HG02970 (cell line): ENCODE measurements around the gene VILL.
"Not testable (repeated sequence)": the region's sequence is repeated elsewhere in the genome, so short reads cannot be mapped to it uniquely, and the experiment has no call there.

Source experiments
- ATAC-seq: cut with Tn5 transposase; IDR thresholded peaks from one replicate; pipeline ENCODE4 v1.9.1; 2021; ENCODE audit warnings: mild to moderate bottlenecking, moderate library complexity, moderate number of reproducible peaks; ENCODE audit not compliant: unreplicated experiment, low FRiP score

Gene VILL

GRCh38 chr3:38031022-38031994 is 40.7 kb downstream of the VILL start:
- no peak for ATAC-seq

GRCh38 chr3:38032328-38032865 is 41.8 kb downstream of the VILL start:
- ATAC-seq: no peak

- not testable (repeated sequence) for ATAC-seq
Measured at GRCh38 chr3:38033586-38033985, 43.0 kb downstream of the VILL start.

GRCh38 chr3:38034335-38034734 is 43.7 kb downstream of the VILL start:
- ATAC-seq: not testable (repeated sequence)

- ATAC-seq: no peak
Measured at GRCh38 chr3:38036286-38036685, 45.7 kb downstream of the VILL start.

- ATAC-seq: no peak
Measured at GRCh38 chr3:38036906-38037305, 46.3 kb downstream of the VILL start.

- ATAC-seq: no peak
Measured at GRCh38 chr3:38038447-38038911, 47.9 kb downstream of the VILL start.

GRCh38 chr3:38039101-38039898 is 48.7 kb downstream of the VILL start, which contains the start of gene DLEC1:
DLEC1 (plus strand) TSS chr3:38039208; CDS start chr3:38039226, 18 bp downstream.
- peak; percentile 68 for ATAC-seq

- ATAC-seq: peak; percentile 32
Measured at GRCh38 chr3:38039899-38040261, 49.3 kb downstream of the VILL start.

- no peak for ATAC-seq
Measured at GRCh38 chr3:38040401-38040800, 49.8 kb downstream of the VILL start.

GRCh38 chr3:38043486-38043885 is 52.9 kb downstream of the VILL start:
- ATAC-seq: no peak

GRCh38 chr3:38046027-38046426 is 55.4 kb downstream of the VILL start:
- ATAC-seq: no peak

GRCh38 chr3:38046821-38047220 is 56.2 kb downstream of the VILL start:
- no peak for ATAC-seq

GRCh38 chr3:38047896-38048295 is 57.3 kb downstream of the VILL start:
- no peak for ATAC-seq

- ATAC-seq: no peak
Measured at GRCh38 chr3:38049358-38050126, 59.0 kb downstream of the VILL start.

- ATAC-seq: no peak
Measured at GRCh38 chr3:38051131-38051530, 60.5 kb downstream of the VILL start.

- ATAC-seq: not testable (repeated sequence)
Measured at GRCh38 chr3:38053286-38053685, 62.7 kb downstream of the VILL start.

GRCh38 chr3:38053813-38054498 is 63.4 kb downstream of the VILL start:
- ATAC-seq: not testable (repeated sequence)

GRCh38 chr3:38054499-38055001 is 64.0 kb downstream of the VILL start:
- no peak for ATAC-seq
